ENCODE results near the gene ILF2.
"Not testable (repeated sequence)": the region's sequence is repeated elsewhere in the genome, so short reads cannot be mapped to it uniquely, and the experiment has no call there.

ILF2 gene

DNA sequence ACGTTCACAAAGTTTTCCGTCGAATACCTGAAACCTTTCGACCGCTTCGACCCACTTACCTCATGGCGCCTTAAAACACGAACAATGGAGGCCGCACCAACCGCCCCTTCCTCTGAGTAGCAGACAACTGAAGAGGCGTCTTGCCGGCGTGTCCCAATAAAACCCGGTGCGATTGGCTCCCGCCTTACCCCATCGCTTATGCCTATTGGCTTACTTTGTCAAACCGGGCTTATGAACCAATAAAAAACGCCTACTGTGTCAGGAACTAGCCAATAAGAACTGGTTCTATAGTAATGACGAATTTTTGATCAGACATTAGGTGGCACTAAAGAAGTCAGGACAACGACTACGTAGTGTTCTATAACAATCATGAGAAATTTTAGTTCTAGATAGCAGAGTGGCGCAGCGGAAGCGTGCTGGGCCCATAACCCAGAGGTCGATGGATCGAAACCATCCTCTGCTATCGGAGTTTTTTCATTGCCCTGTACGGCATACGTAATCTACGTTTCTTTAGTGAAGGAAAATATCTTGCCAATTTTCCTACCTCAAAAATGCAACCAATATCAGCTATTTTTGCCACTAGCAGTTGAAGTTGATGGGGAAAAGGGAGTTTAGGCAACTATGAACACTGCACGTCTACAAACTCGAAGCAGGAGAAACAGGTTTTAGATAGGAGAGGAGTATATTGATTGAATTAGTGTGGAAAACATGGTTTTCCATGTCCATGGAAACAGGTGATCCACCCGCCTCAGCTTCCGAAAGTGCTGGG is at the start of gene ILF2:
ILF2 (minus strand) TSS at position 135 of the 769 bp plus-strand sequence; CDS start at position 64, 71 bp downstream.
- peak; percentile 13 for FAIRE-seq
- DNase-seq (ENCODE audit: insufficient read length, low spot score) = peak; percentile 99

DNA sequence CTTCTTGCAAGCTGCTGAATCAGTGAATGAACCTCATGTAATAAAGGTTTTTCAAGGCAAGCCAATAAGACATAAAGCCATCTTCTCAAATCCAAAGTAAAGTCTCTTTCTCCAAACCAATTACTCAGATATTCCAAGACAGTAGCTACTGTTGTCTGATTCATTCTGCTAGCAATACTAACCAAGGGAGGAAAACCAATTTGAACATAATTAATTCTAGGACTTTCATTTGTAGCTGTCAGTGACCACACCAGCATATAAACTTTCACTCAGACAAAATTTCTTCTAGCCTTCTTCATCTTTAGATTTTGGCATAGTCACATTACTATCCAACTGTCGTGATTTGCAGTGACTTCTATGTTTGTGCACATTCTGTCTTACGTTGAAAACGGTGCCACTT is 46.5 kb upstream of the ILF2 start:
- FAIRE-seq (no peak), DNase-seq (ENCODE audit: insufficient read length, low spot score) (no peak)

GRCh38 chr1:153716211-153716610 is 45.4 kb upstream of the ILF2 start:
- FAIRE-seq; DNase-seq (ENCODE audit: insufficient read length, low spot score): not testable (repeated sequence)

DNA sequence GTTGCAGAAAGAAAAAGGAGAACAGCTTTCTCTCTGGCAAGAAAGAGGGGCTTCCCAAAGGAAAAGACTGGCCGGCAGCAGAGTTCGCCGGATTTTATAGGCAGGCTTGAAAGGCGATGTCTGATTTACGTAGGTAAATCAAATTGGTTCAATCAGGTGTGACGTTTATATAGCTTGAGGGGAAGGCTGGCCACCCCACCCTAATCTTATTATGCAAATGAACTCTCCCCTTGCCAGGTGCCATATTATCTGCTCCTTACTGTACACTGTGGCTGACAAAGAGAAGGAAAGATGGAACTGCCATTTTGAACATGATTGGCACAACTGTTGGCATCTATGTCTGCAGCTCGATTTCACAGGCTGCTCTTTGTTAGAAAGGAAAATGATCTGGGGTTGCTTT is 40.2 kb upstream of the ILF2 start:
- FAIRE-seq = no peak
- no peak for DNase-seq (ENCODE audit: insufficient read length, low spot score)

DNA sequence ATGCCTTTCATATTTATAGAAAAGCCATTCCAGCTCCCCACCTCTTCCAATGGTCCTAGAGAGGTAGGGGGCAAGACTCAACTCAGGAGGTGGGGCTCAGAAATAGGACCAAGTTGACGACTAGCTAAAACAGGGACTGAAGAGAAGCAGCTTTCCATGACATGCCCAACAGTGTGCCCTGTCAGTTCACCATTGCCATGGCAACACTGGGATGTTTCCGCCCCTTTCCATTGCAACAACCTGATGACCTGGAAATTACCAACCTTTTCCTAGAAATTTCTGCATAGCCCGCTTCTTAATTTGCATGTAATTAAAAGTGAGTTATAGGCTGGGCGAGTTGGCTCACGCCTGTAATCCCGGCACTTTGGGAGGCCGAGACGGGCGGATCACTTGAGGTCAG is 34.7 kb upstream of the ILF2 start:
- FAIRE-seq (no peak), DNase-seq (ENCODE audit: insufficient read length, low spot score) (no peak)

GRCh38 chr1:153699768-153700167 is 29.0 kb upstream of the ILF2 start:
- FAIRE-seq = no peak
- no peak for DNase-seq (ENCODE audit: insufficient read length, low spot score)

- DNase-seq (ENCODE audit: insufficient read length, low spot score) (peak; percentile 43), FAIRE-seq (no peak)
Measured at GRCh38 chr1:153698923-153699714, 28.3 kb upstream of the ILF2 start.

DNA sequence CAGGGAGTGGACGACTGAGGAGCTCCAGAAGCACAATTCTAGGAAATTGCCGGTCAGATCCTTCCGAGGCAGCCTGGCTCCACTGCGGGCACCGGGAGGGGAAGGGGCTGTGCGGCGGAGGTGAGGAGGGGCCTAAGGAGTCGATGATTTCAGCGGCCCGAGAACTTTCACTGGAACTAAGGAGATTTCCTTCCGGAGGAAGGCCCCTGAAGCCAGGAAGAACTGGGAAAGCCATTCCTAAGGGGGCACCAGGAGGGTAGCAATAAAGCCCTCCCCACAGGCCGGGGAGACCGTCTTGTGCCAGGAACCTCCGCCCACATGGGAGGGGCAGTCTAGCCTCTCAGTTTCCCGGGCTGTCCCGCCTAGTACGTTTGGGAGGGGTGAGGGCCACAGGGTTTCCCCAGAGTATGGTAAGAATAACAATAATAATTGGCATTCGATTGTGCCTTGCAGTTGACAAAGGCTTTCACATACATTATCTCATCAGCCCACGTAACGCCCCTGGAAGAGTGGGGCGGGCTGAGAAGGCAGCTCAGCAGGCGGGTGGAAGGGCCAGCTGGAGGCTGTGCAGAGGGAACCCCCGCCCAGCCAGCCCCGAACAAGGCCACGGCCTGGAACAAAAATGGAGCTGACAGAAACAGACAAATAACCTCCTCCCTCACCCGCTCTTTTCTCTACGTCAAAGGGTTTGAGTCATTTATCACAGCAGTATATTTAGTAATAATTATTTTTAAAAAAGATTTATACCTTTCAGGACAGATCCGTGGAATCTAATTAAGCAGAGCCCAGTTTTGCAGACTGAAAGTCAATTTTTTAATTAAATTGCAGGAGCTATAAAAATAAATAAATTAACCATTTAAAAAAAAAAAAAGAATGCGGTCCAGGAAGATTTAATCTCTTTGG is 27.5 kb upstream of the ILF2 start:
- DNase-seq (ENCODE audit: insufficient read length, low spot score) (no peak), FAIRE-seq (no peak)

- DNase-seq (ENCODE audit: insufficient read length, low spot score) (peak; percentile 88), FAIRE-seq (peak; percentile 26)
Measured at GRCh38 chr1:153697191-153698019, 26.6 kb upstream of the ILF2 start.

GRCh38 chr1:153696741-153697140 is 25.9 kb upstream of the ILF2 start:
- DNase-seq (ENCODE audit: insufficient read length, low spot score) = no peak
- FAIRE-seq = no peak

- DNase-seq (ENCODE audit: insufficient read length, low spot score) (no peak), FAIRE-seq (no peak)
Measured at GRCh38 chr1:153693466-153693865, 22.7 kb upstream of the ILF2 start.

- FAIRE-seq = no peak
- DNase-seq (ENCODE audit: insufficient read length, low spot score) = no peak
Measured at GRCh38 chr1:153688736-153689328, 18.0 kb upstream of the ILF2 start.

- FAIRE-seq (no peak), DNase-seq (ENCODE audit: insufficient read length, low spot score) (no peak)
Measured at GRCh38 chr1:153688276-153688675, 17.5 kb upstream of the ILF2 start.

GRCh38 chr1:153687346-153688125 is 16.7 kb upstream of the ILF2 start:
- no peak for DNase-seq (ENCODE audit: insufficient read length, low spot score)
- FAIRE-seq = no peak

DNA sequence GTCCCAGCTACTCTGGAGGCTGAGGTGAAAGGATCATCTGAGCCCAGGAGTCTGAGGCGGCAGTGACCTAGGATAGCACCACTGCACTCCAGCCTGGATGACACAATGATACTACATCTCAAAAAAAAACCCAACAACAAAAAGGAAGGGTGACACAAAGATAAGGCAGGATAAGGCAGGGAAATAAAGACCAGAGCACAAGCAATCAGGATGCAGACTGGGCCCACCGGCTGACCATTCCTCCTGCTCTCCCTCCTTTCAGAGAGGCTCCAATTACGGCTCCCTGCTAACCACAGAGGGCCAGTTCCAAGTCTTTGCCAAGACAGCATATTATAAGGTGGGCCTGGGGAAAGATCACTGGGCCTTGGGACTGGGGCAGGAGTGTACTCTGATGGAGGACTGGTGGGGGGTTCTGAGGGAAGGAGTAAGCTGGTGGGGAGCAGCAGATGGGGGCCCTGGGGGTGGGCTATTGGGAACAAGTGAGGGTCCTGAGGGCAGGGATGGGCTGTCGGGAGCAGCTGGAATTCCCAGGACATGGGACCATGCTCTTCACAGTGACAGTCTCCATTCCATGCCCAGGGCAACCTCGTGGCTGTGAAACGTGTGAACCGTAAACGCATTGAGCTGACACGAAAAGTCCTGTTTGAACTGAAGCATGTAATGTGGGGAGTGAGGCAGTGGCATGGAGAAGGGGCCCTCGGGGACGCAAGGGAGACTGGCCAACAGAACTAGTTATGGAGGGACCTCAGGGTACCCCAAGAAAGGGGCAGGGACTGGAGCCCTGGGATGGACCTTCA is 14.9 kb upstream of the ILF2 start:
- DNase-seq (ENCODE audit: insufficient read length, low spot score) (no peak), FAIRE-seq (no peak)

DNA sequence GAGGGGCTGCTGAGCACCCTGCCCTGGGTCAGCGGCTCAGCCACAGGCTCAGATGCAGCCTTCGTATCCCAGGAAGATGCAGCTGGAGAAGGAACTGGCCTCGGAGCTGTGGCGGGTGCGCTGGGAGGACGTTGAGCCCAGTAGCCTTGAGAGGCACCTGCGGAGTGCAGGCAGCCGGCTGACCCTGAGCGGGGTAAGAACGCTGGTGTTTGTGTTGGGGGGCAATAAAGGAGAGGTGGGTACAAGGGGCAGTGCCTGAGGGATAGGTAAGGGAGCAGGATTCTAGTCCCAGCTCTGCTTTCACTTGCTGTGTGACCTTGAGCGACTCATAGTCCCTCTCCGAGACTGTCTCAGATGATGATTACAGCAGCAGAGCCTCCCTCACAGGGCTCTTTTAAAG is 14.1 kb upstream of the ILF2 start:
- DNase-seq (ENCODE audit: insufficient read length, low spot score) (no peak), FAIRE-seq (no peak)

- FAIRE-seq (no peak), DNase-seq (ENCODE audit: insufficient read length, low spot score) (no peak)
Measured at GRCh38 chr1:153683854-153684253, 13.1 kb upstream of the ILF2 start.

GRCh38 chr1:153682730-153683129 is 11.9 kb upstream of the ILF2 start:
- DNase-seq (ENCODE audit: insufficient read length, low spot score) (no peak), FAIRE-seq (no peak)

Measured in HTR-8/SVneo (cell line).